SK-N-SH (cell line): ENCODE measurements around the gene GOLGA5. TPM values are rescaled to one million over a fixed set of nuclear protein-coding genes. Genes with fewer than 3 reads are reported as not detected.
"Not testable (repeated sequence)": the region's sequence is repeated elsewhere in the genome, so short reads cannot be mapped to it uniquely, and the experiment has no call there.

Experiments
- CTCF ChIA-PET: fragments of 300-600, 350-600 bp; formaldehyde crosslinking; extraction: SDS; loops from one replicate; lab custom pipeline; 2021; lab: Yijun Ruan, JAX
- POLR2A ChIA-PET: fragments of 350-600 bp; sonication (Branson Sonifier 250); formaldehyde crosslinking; extraction: SDS; loops from one replicate; lab custom pipeline; 2020; ENCODE audit warnings: antibody characterized with exemption, inconsistent platforms; lab: Yijun Ruan, JAX
- DNase-seq: peaks from one replicate; pipeline ENCODE4 v3.0.0; 2012
- H2AFZ ChIP-seq: fragments of 200-600 bp; sonication (generic); 2 replicates; pipeline ENCODE4 v1.8.1; 2016; ENCODE audit warnings: antibody characterized with exemption, mild to moderate bottlenecking, low read depth
- H3F3A ChIP-seq: fragments of 200-600 bp; sonication (generic); replicated peaks from 2 replicates; pipeline ENCODE3; 2016; ENCODE audit warnings: antibody characterized with exemption, mild to moderate bottlenecking; ENCODE audit not compliant: insufficient read depth
- H3K27ac ChIP-seq, 2 experiments: fragments of 200-500 bp in 1 of 2; fragments of 200-600 bp in 1 of 2; sonication (Bioruptor generic) in 1 of 2; sonication (generic), shearing (Covaris generic) in 1 of 2; 2 replicates each; pipeline versions ENCODE4 v1.5.1 to v1.6.1; 2014 to 2016; ENCODE audit warnings: low read depth in 2 of 2, inconsistent platforms in 1 of 2, low read length in 1 of 2, mild to moderate bottlenecking in 1 of 2, mixed read lengths in 1 of 2
- H3K27me3 ChIP-seq: fragments of 200-600 bp; sonication (generic), shearing (Covaris generic); 2 replicates; pipeline ENCODE4 v1.6.1; 2016; ENCODE audit warnings: mixed run types; ENCODE audit not compliant: insufficient read depth
- H3K36me3 ChIP-seq, 2 experiments: fragments of 200-500 bp in 1 of 2; fragments of 200-600 bp in 1 of 2; sonication (Bioruptor generic) in 1 of 2; sonication (generic) in 1 of 2; replicated peaks in 1 of 2; 2 replicates each; pipeline versions ENCODE3 to v1.5.1; 2014 to 2016; ENCODE audit warnings: low read length in 1 of 2, mild to moderate bottlenecking in 1 of 2; ENCODE audit not compliant: insufficient read depth in 2 of 2, control insufficient read depth in 1 of 2
- H3K4me1 ChIP-seq, 2 experiments: fragments of 200-500 bp in 1 of 2; fragments of 200-600 bp in 1 of 2; sonication (Bioruptor generic) in 1 of 2; sonication (generic), shearing (Covaris generic) in 1 of 2; 2 replicates each; pipeline versions ENCODE4 v1.5.1 to v1.6.1; 2014 to 2016; ENCODE audit warnings: low read depth in 1 of 2, low read length in 1 of 2, mixed run types in 1 of 2; ENCODE audit not compliant: insufficient read depth in 2 of 2, control insufficient read depth in 1 of 2
- H3K4me2 ChIP-seq: fragments of 200-600 bp; sonication (generic), shearing (Covaris generic); 2 replicates; pipeline ENCODE4 v1.6.1; 2017; ENCODE audit warnings: mixed run types
- H3K4me3 ChIP-seq, 2 experiments: fragments of 200-500 bp in 1 of 2; fragments of 200-600 bp in 1 of 2; sonication (Bioruptor generic) in 1 of 2; sonication (generic), shearing (Covaris generic) in 1 of 2; 2 replicates each; pipeline versions ENCODE4 v1.5.1 to v1.8.1; 2014 to 2016; ENCODE audit warnings: low read depth in 2 of 2, inconsistent platforms in 1 of 2, low read length in 1 of 2, mild to moderate bottlenecking in 1 of 2, mixed read lengths in 1 of 2, moderate library complexity in 1 of 2
- H3K79me2 ChIP-seq: fragments of 200-600 bp; sonication (generic); 2 replicates; pipeline ENCODE4 v1.8.1; 2017; ENCODE audit warnings: mild to moderate bottlenecking; ENCODE audit not compliant: insufficient read depth
- H3K9ac ChIP-seq: fragments of 200-600 bp; sonication (generic); 2 replicates; pipeline ENCODE4 v1.6.1; 2017; ENCODE audit warnings: mixed run types
- H3K9me2 ChIP-seq: fragments of 200-600 bp; sonication (generic); 2 replicates; pipeline ENCODE4 v1.6.1; 2017; ENCODE audit warnings: mixed run types
- H3K9me3 ChIP-seq: fragments of 200-600 bp; sonication (generic); 2 replicates; pipeline ENCODE4 v1.6.1; 2017; ENCODE audit warnings: mixed run types, mild to moderate bottlenecking, moderate library complexity
- H4K20me1 ChIP-seq: fragments of 200-600 bp; sonication (generic); 2 replicates; pipeline ENCODE4 v1.6.1; 2017; ENCODE audit warnings: mild to moderate bottlenecking, mixed run types; ENCODE audit not compliant: insufficient read depth
- EP300 ChIP-seq, 2 experiments: IDR thresholded peaks; 2 replicates each; pipeline versions ENCODE4 v1.4.0 to v1.6.1; 2012; ENCODE audit warnings: borderline replicate concordance in 1 of 2, low read depth in 1 of 2, low read length in 1 of 2
- FOSL2 ChIP-seq: IDR thresholded peaks from 2 replicates; pipeline ENCODE4 v1.4.0; 2012; ENCODE audit warnings: low read depth, mild to moderate bottlenecking, moderate library complexity, borderline replicate concordance
- FOXJ3 ChIP-seq: sonication (generic); formaldehyde crosslinking; IDR thresholded peaks from 2 replicates; pipeline ENCODE4 v1.5.1; 2020; ENCODE audit warnings: mild to moderate bottlenecking, missing genetic modification reagents
- FOXM1 ChIP-seq: IDR thresholded peaks from 2 replicates; pipeline ENCODE4 v1.4.0; 2012; ENCODE audit warnings: low read depth, mild to moderate bottlenecking
- GATA2 ChIP-seq: sonication (generic); formaldehyde crosslinking; IDR thresholded peaks from 2 replicates; pipeline ENCODE4 v1.5.0; 2020; ENCODE audit warnings: mild to moderate bottlenecking, missing genetic modification reagents
- MXI1 ChIP-seq: IDR thresholded peaks from 2 replicates; pipeline ENCODE4 v1.6.1; 2012; ENCODE audit warnings: mild to moderate bottlenecking, low read depth, low read length, improper control_type of control experiment
- RCOR1 ChIP-seq: fragments of 150-350 bp; IDR thresholded peaks from 2 replicates; pipeline ENCODE4 v1.6.1; 2017; ENCODE audit warnings: antibody characterized with exemption, low read length
- WGBS: methylation state at CpG from one replicate; pipeline ENCODE4 v1.1.6; 2017; ENCODE audit warnings: low lambda C conversion rate; 5-methylcytosine and 5-hydroxymethylcytosine counted together
- polyA plus RNA-seq, 3 experiments: library from polyadenylated mRNA; depleted of rRNA; stranded (reverse); fragments of >200 nt; gene quantifications; 2 replicates each; pipeline ENCODE4 v1.2.3, GENCODE V29; 2012
- TF ChIP-seq, protein P1 (sequence below): fragments of 200-600 bp; sonication (generic); IDR thresholded peaks from 2 replicates; pipeline ENCODE4 v1.6.1; 2017; ENCODE audit warnings: antibody characterized with exemption, mild to moderate bottlenecking, moderate library complexity

GOLGA5 gene
- polyA plus RNA-seq, 1 of the 3 experiments (the other 2 are of a cell fraction), result 25.6 TPM

DNA sequence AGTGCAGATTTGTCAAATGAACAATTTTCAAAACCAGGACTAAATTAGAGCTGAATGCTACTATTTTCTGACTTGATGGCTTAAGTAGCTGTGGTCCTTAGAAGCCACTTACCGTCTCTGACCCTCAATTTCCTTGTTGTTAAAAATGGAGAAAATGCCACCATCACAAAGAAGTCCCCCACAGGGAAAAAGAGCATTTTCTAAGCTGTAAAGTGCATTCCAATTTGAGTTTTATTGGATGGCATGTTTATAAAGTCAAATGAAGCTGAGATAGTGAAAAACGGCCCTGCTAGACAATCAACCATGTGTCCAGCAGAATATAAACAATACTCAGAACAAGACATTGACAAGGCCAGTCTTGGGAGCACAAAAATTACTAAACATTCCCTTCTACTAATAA, 53.6 kb downstream of the GOLGA5 start (continued):
- TF ChIP-seq, protein P1, sequence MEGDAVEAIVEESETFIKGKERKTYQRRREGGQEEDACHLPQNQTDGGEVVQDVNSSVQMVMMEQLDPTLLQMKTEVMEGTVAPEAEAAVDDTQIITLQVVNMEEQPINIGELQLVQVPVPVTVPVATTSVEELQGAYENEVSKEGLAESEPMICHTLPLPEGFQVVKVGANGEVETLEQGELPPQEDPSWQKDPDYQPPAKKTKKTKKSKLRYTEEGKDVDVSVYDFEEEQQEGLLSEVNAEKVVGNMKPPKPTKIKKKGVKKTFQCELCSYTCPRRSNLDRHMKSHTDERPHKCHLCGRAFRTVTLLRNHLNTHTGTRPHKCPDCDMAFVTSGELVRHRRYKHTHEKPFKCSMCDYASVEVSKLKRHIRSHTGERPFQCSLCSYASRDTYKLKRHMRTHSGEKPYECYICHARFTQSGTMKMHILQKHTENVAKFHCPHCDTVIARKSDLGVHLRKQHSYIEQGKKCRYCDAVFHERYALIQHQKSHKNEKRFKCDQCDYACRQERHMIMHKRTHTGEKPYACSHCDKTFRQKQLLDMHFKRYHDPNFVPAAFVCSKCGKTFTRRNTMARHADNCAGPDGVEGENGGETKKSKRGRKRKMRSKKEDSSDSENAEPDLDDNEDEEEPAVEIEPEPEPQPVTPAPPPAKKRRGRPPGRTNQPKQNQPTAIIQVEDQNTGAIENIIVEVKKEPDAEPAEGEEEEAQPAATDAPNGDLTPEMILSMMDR, result no peak

DNA sequence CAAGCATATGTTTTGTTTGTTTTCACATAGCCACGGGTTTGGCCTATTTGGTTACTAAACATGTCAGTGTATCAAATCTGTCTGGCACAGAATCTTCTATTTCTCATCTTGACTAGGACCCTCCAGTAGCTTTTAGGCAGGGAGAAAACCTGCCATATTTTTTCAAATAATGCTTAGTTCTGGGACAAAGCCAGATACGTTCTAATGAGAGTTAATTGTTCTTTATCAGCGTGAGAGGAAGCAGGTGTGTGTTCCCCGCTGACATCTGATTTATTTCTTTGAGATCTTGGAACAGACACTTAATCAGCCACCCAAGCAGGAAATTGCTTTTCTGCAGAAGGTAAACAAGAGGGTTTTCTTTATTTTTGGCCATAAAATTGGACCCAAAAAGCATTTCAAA, 54.8 kb downstream of the GOLGA5 start:
- H3K4me3 ChIP-seq, result no peak overlapping the region
- no peak overlapping the region for H2AFZ ChIP-seq
- no peaks in the 10 kb centered on the region for H3K36me3 ChIP-seq
- POLR2A ChIA-PET, result interaction anchor here (1.0 to 2.1 kb wide), 2 partner anchors 76 to 88 kb away, joined by 3 to 11 read pairs; no protein-coding TSS in a partner anchor
- CTCF ChIA-PET, result interaction anchor here (0.6 to 1.3 kb wide), 3 partner anchors 10 to 41 kb away, joined by 4 to 5 read pairs (median 4); no protein-coding TSS in a partner anchor
- TF ChIP-seq FOXJ3 (CRISPR knock-in tag) (0 out of 2 replicates have a peak, but pooled peaks have one; percentile 28), MXI1 (0 out of 2 replicates have a peak, but pooled peaks have one; percentile 18), GATA2 (CRISPR knock-in tag) (peak; percentile 52), FOSL2 (no peak), EP300 (IDR thresholded peaks at IDR 0.05; ENCODE audit: borderline replicate concordance in 1 of 2, low read depth in 1 of 2, low read length in 1 of 2) (peak in 1 of 2 experiments; percentile 80; a peak in 2 of 4 replicates)
- TF ChIP-seq, all 33 proteins: peak for 4
- Histone ChIP-seq H4K20me1 (no peaks in the 10 kb centered on the region), H3K9me2 (no peaks in the 10 kb centered on the region), H3K4me2 (no peak overlapping the region), H3K27me3 (no peaks in the 10 kb centered on the region), H3K9me3 (no peaks in the 10 kb centered on the region), H3K27ac (peak overlapping the region in 1 of 2 experiments; percentile 59; a peak in 2 of 4 replicates), H3K79me2 (no peaks in the 10 kb centered on the region), H3K4me1 (no peaks in the 10 kb centered on the region; a peak in 2 of 4 replicates), H3K9ac (no peak overlapping the region), H3F3A (no peaks in the 10 kb centered on the region)
- WGBS, result 11% methylated on average over 4 of the region's 4 CpGs
- DNase-seq, result peak; percentile 25

GRCh38 chr14:92850492-92850891, 56.4 kb downstream of the GOLGA5 start:
- POLR2A ChIA-PET, result interaction anchor here (1.3 kb wide), 1 partner anchor 86 kb away, joined by 3 read pairs; no protein-coding TSS in a partner anchor
- H3K9me3 ChIP-seq, result no peaks in the 10 kb centered on the region
- no peaks in the 10 kb centered on the region for H4K20me1 ChIP-seq
- no peaks in the 10 kb centered on the region for H3K27me3 ChIP-seq
- no peaks in the 10 kb centered on the region for H3K36me3 ChIP-seq
- H2AFZ ChIP-seq, result no peak overlapping the region
- no peak overlapping the region for H3K4me2 ChIP-seq
- H3K4me1 ChIP-seq, result no peaks in the 10 kb centered on the region; a peak in 2 of 4 replicates
- no peak overlapping the region for H3K27ac ChIP-seq
- no peak for TF ChIP-seq FOXJ3 (CRISPR knock-in tag)
- TF ChIP-seq FOXM1, result no peak
- TF ChIP-seq RCOR1, result no peak
- TF ChIP-seq, all 33 proteins: peak for 0
- Histone ChIP-seq H3K9me2 (no peaks in the 10 kb centered on the region), H3K79me2 (no peaks in the 10 kb centered on the region), H3K9ac (no peak overlapping the region), H3K4me3 (no peak overlapping the region), H3F3A (no peaks in the 10 kb centered on the region)
- DNase-seq, result no peak
- WGBS, result 11% methylated on average over 2 of the region's 2 CpGs
- CTCF ChIA-PET, result interaction anchor here (0.5 to 1.0 kb wide), 4 partner anchors 14 to 67 kb away, joined by 3 to 4 read pairs (median 4); no protein-coding TSS in a partner anchor

- H4K20me1 ChIP-seq, H3F3A ChIP-seq, DNase-seq, H3K27ac ChIP-seq, CTCF ChIA-PET, H3K9me2 ChIP-seq, H2AFZ ChIP-seq, H3K79me2 ChIP-seq, H3K4me2 ChIP-seq, H3K4me3 ChIP-seq, H3K4me1 ChIP-seq, H3K27me3 ChIP-seq, POLR2A ChIA-PET, H3K9ac ChIP-seq, H3K36me3 ChIP-seq, H3K9me3 ChIP-seq: not testable (repeated sequence)
- 58% methylated on average over 6 of the region's 8 CpGs for WGBS
Measured at GRCh38 chr14:92853136-92853535, 59.0 kb downstream of the GOLGA5 start.
